ENCODE results near the gene CUX1.
"Not testable (repeated sequence)": the region's sequence is repeated elsewhere in the genome, so short reads cannot be mapped to it uniquely, and the experiment has no call there.

The CUX1 gene

GRCh38 chr7:102198417-102198956 is 381.1 kb downstream of the CUX1 start:
- no peak for DNase-seq

- DNase-seq, result no peak
These were observed 384.1 kb downstream of the CUX1 start for GRCh38 chr7:102201576-102201975.

GRCh38 chr7:102202556-102202955 is 385.1 kb downstream of the CUX1 start:
- no peak for DNase-seq

GRCh38 chr7:102203218-102203617 is 385.8 kb downstream of the CUX1 start:
- DNase-seq, result no peak

GRCh38 chr7:102204212-102204611 is 386.8 kb downstream of the CUX1 start:
- DNase-seq, result no peak

GRCh38 chr7:102205915-102206314 is 388.5 kb downstream of the CUX1 start:
- DNase-seq, result no peak

GRCh38 chr7:102208826-102209225 is 391.4 kb downstream of the CUX1 start:
- no peak for DNase-seq

- no peak for DNase-seq
These were observed 393.4 kb downstream of the CUX1 start for GRCh38 chr7:102210787-102211186.

- no peak for DNase-seq
These were observed 394.4 kb downstream of the CUX1 start for GRCh38 chr7:102211590-102212550.

GRCh38 chr7:102214477-102215072 is 397.1 kb downstream of the CUX1 start:
- DNase-seq, result no peak

GRCh38 chr7:102215256-102215655 is 397.8 kb downstream of the CUX1 start:
- DNase-seq, result no peak

- DNase-seq, result no peak
These were observed 398.3 kb downstream of the CUX1 start for GRCh38 chr7:102215711-102216110.

- no peak for DNase-seq
These were observed 399.3 kb downstream of the CUX1 start for GRCh38 chr7:102216573-102217314.

GRCh38 chr7:102220229-102220850 is 402.9 kb downstream of the CUX1 start:
- DNase-seq, result no peak

GRCh38 chr7:102220960-102221800 is 403.8 kb downstream of the CUX1 start:
- no peak for DNase-seq

- DNase-seq, result no peak
These were observed 404.5 kb downstream of the CUX1 start for GRCh38 chr7:102221961-102222360.

- DNase-seq, result no peak
These were observed 405.0 kb downstream of the CUX1 start for GRCh38 chr7:102222445-102222844.

GRCh38 chr7:102223184-102223583 is 405.8 kb downstream of the CUX1 start:
- DNase-seq, result no peak

- DNase-seq, result no peak
These were observed 407.6 kb downstream of the CUX1 start for GRCh38 chr7:102225025-102225424.

- no peak for DNase-seq
These were observed 409.9 kb downstream of the CUX1 start for GRCh38 chr7:102227371-102227770.

GRCh38 chr7:102228935-102229334 is 411.5 kb downstream of the CUX1 start:
- no peak for DNase-seq

- DNase-seq, result not testable (repeated sequence)
These were observed 412.7 kb downstream of the CUX1 start for GRCh38 chr7:102230162-102230561.
